ENCODE measurements around the gene CALD1. TPM values are rescaled to one million over a fixed set of nuclear protein-coding genes. Genes with fewer than 3 reads are reported as not detected.

CALD1 gene
- polyA plus RNA-seq, 1 donor (not counting 4 experiments of a cell fraction or from before 2014, with no cell fraction given), result 229 TPM

GRCh38 chr7:134832367-134832766 is 52.9 kb downstream of the CALD1 start:
- Histone ChIP-seq H3K27me3 (ENCODE audit: control insufficient read depth, extremely low read depth, insufficient read depth, low read length) (no peaks in the 10 kb centered on the region), H3K36me3 (ENCODE audit: control insufficient read depth in 2 of 2, extremely low read depth in 1 of 2, insufficient read depth in 2 of 2, low read length in 2 of 2) (peaks cover 0 to 1% of the 10 kb centered on the region in 2 experiments), H3K9ac (ENCODE audit: control insufficient read depth, extremely low read depth, insufficient read depth, low read length) (no peak overlapping the region), H3K4me3 (ENCODE audit: control insufficient read depth in 2 of 3, extremely low read depth in 1 of 3, insufficient read depth in 2 of 3, low read depth in 1 of 3, low read length in 3 of 3) (no peak overlapping the region), H3K27ac (ENCODE audit: control insufficient read depth, insufficient read depth, low read length) (no peak overlapping the region), H3K9me3 (ENCODE audit: control insufficient read depth, low read depth, low read length) (no peaks in the 10 kb centered on the region), H3K4me2 (ENCODE audit: control insufficient read depth, extremely low read depth, insufficient read depth, low read depth, low read length) (no peak overlapping the region), H3K4me1 (ENCODE audit: control insufficient read depth, extremely low read depth, insufficient read depth, low read length) (no peaks in the 10 kb centered on the region), H3K79me2 (ENCODE audit: control insufficient read depth, insufficient read depth, low read length) (peaks cover 40% of the 10 kb centered on the region), H3K9me1 (ENCODE audit: control insufficient read depth, extremely low read depth, insufficient read depth, low read length) (no peaks in the 10 kb centered on the region), H2AFZ (ENCODE audit: control insufficient read depth, low read length) (no peak overlapping the region), H4K20me1 (ENCODE audit: control insufficient read depth, extremely low read depth, insufficient read depth, low read length) (no peaks in the 10 kb centered on the region)
- DNase-seq (ENCODE audit: low read depth, low spot score), result no peak
- TF ChIP-seq, protein P1, sequence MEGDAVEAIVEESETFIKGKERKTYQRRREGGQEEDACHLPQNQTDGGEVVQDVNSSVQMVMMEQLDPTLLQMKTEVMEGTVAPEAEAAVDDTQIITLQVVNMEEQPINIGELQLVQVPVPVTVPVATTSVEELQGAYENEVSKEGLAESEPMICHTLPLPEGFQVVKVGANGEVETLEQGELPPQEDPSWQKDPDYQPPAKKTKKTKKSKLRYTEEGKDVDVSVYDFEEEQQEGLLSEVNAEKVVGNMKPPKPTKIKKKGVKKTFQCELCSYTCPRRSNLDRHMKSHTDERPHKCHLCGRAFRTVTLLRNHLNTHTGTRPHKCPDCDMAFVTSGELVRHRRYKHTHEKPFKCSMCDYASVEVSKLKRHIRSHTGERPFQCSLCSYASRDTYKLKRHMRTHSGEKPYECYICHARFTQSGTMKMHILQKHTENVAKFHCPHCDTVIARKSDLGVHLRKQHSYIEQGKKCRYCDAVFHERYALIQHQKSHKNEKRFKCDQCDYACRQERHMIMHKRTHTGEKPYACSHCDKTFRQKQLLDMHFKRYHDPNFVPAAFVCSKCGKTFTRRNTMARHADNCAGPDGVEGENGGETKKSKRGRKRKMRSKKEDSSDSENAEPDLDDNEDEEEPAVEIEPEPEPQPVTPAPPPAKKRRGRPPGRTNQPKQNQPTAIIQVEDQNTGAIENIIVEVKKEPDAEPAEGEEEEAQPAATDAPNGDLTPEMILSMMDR (optimal IDR thresholded peaks at IDR 0.05 in 1 of 3, IDR thresholded peaks at IDR 0.05 in 1 of 3, conservative IDR thresholded peaks at IDR 0.05 in 1 of 3; ENCODE audit: extremely low read depth in 1 of 3, insufficient read depth in 2 of 3, low read length in 3 of 3), result no peak
- TF ChIP-seq EZH2 (IDR thresholded peaks at IDR 0.05; ENCODE audit: low read length), result no peak
- no peak for FAIRE-seq
- dilution Hi-C loops (cut with MboI; ENCODE audit: extremely low pct_ligation_motif_present, low sequenced_read_pairs), result no loop called here

DNA sequence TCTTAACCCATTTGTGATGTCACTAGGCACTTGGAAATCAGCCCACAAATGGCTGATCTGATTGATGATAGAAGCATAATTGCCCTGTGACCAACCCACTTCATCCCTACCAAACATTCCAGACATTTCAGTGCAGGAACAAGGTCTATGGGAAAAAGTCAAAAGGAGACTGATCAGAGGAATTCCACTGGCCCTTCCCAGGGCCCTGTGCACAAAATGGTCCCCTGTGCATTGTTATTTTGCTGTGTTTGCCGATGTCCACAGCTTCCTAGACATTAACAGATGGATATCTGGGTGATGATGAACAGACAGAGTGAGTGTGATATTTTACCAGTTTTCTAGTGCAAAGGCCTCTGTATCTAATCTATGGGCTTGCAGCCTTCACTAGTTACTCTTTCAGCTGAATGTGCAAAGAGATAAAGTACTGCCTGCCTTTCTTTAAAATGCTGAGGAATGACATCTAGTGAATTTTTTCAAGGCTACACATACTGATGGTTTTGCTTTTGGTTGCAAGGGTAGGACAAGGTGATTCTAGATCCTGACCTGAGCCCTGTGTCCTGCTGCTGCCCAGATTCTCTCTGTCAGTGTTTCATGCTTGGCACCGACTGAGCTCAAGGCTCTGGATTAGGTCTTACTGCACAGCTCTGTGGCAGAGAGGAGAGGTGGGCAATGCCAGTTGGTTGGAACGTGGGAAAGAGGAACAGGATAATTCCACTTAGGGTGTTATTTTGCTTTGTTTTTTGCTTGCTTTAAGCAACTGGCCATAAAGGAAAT is 55.4 kb downstream of the CALD1 start:
- H3K9me3 ChIP-seq (ENCODE audit: control insufficient read depth, low read depth, low read length), result no peaks in the 10 kb centered on the region
- no peaks in the 10 kb centered on the region for H3K9me1 ChIP-seq (ENCODE audit: control insufficient read depth, extremely low read depth, insufficient read depth, low read length)
- DNase-seq (ENCODE audit: low read depth, low spot score) (no peak), FAIRE-seq (no peak)
- no peak overlapping the region for H3K4me2 ChIP-seq (ENCODE audit: control insufficient read depth, extremely low read depth, insufficient read depth, low read depth, low read length)
- no peaks in the 10 kb centered on the region for H4K20me1 ChIP-seq (ENCODE audit: control insufficient read depth, extremely low read depth, insufficient read depth, low read length)
- H3K27me3 ChIP-seq (ENCODE audit: control insufficient read depth, extremely low read depth, insufficient read depth, low read length), result no peaks in the 10 kb centered on the region
- peaks cover 32% of the 10 kb centered on the region for H3K79me2 ChIP-seq (ENCODE audit: control insufficient read depth, insufficient read depth, low read length)
- no peaks in the 10 kb centered on the region for H3K4me1 ChIP-seq (ENCODE audit: control insufficient read depth, extremely low read depth, insufficient read depth, low read length)
- H3K4me3 ChIP-seq (ENCODE audit: control insufficient read depth in 2 of 3, extremely low read depth in 1 of 3, insufficient read depth in 2 of 3, low read depth in 1 of 3, low read length in 3 of 3), result no peak overlapping the region
- TF ChIP-seq EZH2 (IDR thresholded peaks at IDR 0.05; ENCODE audit: low read length), result no peak
- TF ChIP-seq, protein P1 (optimal IDR thresholded peaks at IDR 0.05 in 1 of 3, IDR thresholded peaks at IDR 0.05 in 1 of 3, conservative IDR thresholded peaks at IDR 0.05 in 1 of 3; ENCODE audit: extremely low read depth in 1 of 3, insufficient read depth in 2 of 3, low read length in 3 of 3), result no peak
- no peak overlapping the region for H3K9ac ChIP-seq (ENCODE audit: control insufficient read depth, extremely low read depth, insufficient read depth, low read length)
- no peak overlapping the region for H2AFZ ChIP-seq (ENCODE audit: control insufficient read depth, low read length)
- no peak overlapping the region for H3K27ac ChIP-seq (ENCODE audit: control insufficient read depth, insufficient read depth, low read length)
- dilution Hi-C loops (cut with MboI; ENCODE audit: extremely low pct_ligation_motif_present, low sequenced_read_pairs), result no loop called here
- no peaks in the 10 kb centered on the region for H3K36me3 ChIP-seq (ENCODE audit: control insufficient read depth in 2 of 2, extremely low read depth in 1 of 2, insufficient read depth in 2 of 2, low read length in 2 of 2)

Data from keratinocyte (primary cell).